GM12878 (cell line): Measurements from ENCODE around the gene TPI1. TPM values are rescaled to one million over a fixed set of nuclear protein-coding genes. Genes with fewer than 3 reads are reported as not detected.
A peak's percentile ranks its signal among the peaks of the same experiment; 100 is the strongest.

Experiments used
- BHLHE40 ChIP-seq, 2 experiments: fragments of 450-650 bp in 1 of 2; IDR thresholded peaks; 2 replicates each; pipeline ENCODE4 v1.6.1; 2011 to 2017; ENCODE audit warnings: low read depth in 2 of 2, borderline replicate concordance in 1 of 2, improper control_type of control experiment in 1 of 2, low read length in 1 of 2, mild to moderate bottlenecking in 1 of 2
- HDGF ChIP-seq: fragments of 450-650 bp; IDR thresholded peaks from 2 replicates; pipeline ENCODE4 v1.6.1; 2016; ENCODE audit warnings: antibody characterized with exemption
- IKZF1 ChIP-seq: fragments of 450-650 bp; conservative IDR thresholded peaks from 2 replicates; pipeline ENCODE4 v1.6.1; 2017; ENCODE audit warnings: antibody characterized with exemption, mild to moderate bottlenecking
- PAX5 ChIP-seq: IDR thresholded peaks from 2 replicates; pipeline ENCODE4 v1.6.1; 2011; ENCODE audit warnings: low read depth, low read length, borderline replicate concordance
- POLR2AphosphoS2 ChIP-seq: IDR thresholded peaks from 2 replicates; pipeline ENCODE4 v1.6.1; 2011; ENCODE audit warnings: low read depth, mild to moderate bottlenecking, low read length, improper control_type of control experiment, moderate library complexity
- POU2F2 ChIP-seq: IDR thresholded peaks from 3 replicates; pipeline ENCODE4 v1.6.1; 2011; ENCODE audit warnings: low read depth, mild to moderate bottlenecking, low read length, borderline replicate concordance
- SMAD1 ChIP-seq: fragments of 450-650 bp; IDR thresholded peaks from 2 replicates; pipeline ENCODE4 v1.6.1; 2018; ENCODE audit warnings: mild to moderate bottlenecking, low read depth; ENCODE audit not compliant: partially characterized antibody
- SMARCA5 ChIP-seq: fragments of 450-650 bp; IDR thresholded peaks from 2 replicates; pipeline ENCODE4 v1.6.1; 2017; ENCODE audit warnings: mild to moderate bottlenecking
- polyA plus RNA-seq, 11 experiments: library from polyadenylated mRNA; depleted of rRNA in 4 of 11; unstranded in 6 of 11; stranded (reverse) in 5 of 11; fragments of >200 nt; fragmentation: Nextera tagmentation in 4 of 11; fragmentation: Illumina TruSeq in 1 of 11; extraction: Ambion mirVana in 4 of 11; extraction: Trizol in 1 of 11; gene quantifications; 1 replicate in 1 of 11; 2 replicates in 10 of 11; pipeline versions ENCODE4 v1.2.1 to v1.2.3, GENCODE V29; 2011 to 2016; ENCODE audit warnings: inconsistent platforms in 2 of 11, missing spikeins in 2 of 11, low read depth in 1 of 11
- total RNA-seq, 4 experiments: library from RNA; depleted of rRNA in 3 of 4; stranded (reverse); fragments of >200 nt in 3 of 4; fragmentation: Illumina TruSeq in 1 of 4; extraction: Trizol in 1 of 4; gene quantifications; 2 replicates each; pipeline versions ENCODE4 v1.2.1 to v1.2.3, GENCODE V29; 2013 to 2021
- TF ChIP-seq, protein P1 (sequence below): fragments of 450-650 bp; IDR thresholded peaks from 2 replicates; pipeline ENCODE4 v1.6.1; 2017; ENCODE audit warnings: mild to moderate bottlenecking, moderate library complexity
- TF ChIP-seq, protein P2 (sequence below): IDR thresholded peaks from 2 replicates; pipeline ENCODE4 v1.6.1; 2011; ENCODE audit warnings: borderline replicate concordance, low read depth, mild to moderate bottlenecking, moderate library complexity, mixed read lengths, low read length; ENCODE audit not compliant: insufficient read depth; ENCODE audit errors: extremely low read length

TPI1 gene
- total and polyA plus RNA-seq, 10 of the 15 experiments (the other 5 are each of a cell fraction or from before 2014, with no cell fraction given): 916 to 7,349 (median 1,677) TPM

DNA sequence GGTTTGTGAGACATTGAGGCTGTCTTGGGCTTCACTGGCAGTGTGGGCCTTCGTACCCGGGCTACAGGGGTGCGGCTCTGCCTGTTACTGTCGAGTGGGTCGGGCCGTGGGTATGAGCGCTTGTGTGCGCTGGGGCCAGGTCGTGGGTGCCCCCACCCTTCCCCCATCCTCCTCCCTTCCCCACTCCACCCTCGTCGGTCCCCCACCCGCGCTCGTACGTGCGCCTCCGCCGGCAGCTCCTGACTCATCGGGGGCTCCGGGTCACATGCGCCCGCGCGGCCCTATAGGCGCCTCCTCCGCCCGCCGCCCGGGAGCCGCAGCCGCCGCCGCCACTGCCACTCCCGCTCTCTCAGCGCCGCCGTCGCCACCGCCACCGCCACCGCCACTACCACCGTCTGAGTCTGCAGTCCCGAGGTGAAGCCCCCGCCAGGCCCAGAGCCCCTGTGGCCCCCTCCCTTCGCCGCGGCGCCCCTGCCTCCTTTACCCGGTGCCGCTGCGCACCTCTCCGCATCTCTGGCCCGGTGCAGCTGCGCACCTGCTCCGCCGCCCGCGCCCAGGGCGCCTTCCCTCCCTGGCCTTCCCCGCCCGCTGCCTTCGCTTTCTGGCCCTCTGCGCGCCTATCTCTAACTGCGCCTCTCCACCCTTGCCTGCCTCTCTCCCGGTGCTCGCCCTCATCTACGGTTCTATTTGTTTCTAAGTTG is 47.1 kb downstream of the TPI1 start, which contains the start of gene ENO2 (continued):
- TF ChIP-seq IKZF1 (peak; percentile 52), POLR2AphosphoS2 (peak; percentile 43; the same call in 1 of the 2 replicates), HDGF (0 out of 2 replicates have a peak, but pooled peaks have one; percentile 24), SMAD1 (no peak), POU2F2 (no peak), PAX5 (0 out of 2 replicates have a peak, but pooled peaks have one; percentile 5), BHLHE40 (IDR thresholded peaks at IDR 0.05; ENCODE audit: borderline replicate concordance in 1 of 2, low read depth in 2 of 2, low read length in 1 of 2) (peak; percentile 40 to 78; a peak in 3 of 4 replicates), SMARCA5 (peak; percentile 28; the same call in 1 of the 2 replicates)
- TF ChIP-seq, protein P1, sequence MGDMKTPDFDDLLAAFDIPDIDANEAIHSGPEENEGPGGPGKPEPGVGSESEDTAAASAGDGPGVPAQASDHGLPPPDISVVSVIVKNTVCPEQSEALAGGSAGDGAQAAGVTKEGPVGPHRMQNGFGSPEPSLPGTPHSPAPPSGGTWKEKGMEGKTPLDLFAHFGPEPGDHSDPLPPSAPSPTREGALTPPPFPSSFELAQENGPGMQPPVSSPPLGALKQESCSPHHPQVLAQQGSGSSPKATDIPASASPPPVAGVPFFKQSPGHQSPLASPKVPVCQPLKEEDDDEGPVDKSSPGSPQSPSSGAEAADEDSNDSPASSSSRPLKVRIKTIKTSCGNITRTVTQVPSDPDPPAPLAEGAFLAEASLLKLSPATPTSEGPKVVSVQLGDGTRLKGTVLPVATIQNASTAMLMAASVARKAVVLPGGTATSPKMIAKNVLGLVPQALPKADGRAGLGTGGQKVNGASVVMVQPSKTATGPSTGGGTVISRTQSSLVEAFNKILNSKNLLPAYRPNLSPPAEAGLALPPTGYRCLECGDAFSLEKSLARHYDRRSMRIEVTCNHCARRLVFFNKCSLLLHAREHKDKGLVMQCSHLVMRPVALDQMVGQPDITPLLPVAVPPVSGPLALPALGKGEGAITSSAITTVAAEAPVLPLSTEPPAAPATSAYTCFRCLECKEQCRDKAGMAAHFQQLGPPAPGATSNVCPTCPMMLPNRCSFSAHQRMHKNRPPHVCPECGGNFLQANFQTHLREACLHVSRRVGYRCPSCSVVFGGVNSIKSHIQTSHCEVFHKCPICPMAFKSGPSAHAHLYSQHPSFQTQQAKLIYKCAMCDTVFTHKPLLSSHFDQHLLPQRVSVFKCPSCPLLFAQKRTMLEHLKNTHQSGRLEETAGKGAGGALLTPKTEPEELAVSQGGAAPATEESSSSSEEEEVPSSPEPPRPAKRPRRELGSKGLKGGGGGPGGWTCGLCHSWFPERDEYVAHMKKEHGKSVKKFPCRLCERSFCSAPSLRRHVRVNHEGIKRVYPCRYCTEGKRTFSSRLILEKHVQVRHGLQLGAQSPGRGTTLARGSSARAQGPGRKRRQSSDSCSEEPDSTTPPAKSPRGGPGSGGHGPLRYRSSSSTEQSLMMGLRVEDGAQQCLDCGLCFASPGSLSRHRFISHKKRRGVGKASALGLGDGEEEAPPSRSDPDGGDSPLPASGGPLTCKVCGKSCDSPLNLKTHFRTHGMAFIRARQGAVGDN: peak; percentile 38
- TF ChIP-seq, protein P2, sequence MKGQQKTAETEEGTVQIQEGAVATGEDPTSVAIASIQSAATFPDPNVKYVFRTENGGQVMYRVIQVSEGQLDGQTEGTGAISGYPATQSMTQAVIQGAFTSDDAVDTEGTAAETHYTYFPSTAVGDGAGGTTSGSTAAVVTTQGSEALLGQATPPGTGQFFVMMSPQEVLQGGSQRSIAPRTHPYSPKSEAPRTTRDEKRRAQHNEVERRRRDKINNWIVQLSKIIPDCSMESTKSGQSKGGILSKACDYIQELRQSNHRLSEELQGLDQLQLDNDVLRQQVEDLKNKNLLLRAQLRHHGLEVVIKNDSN: peak; percentile 84
